Thyroid gland (tissue), 4 donors: ENCODE measurements around the gene SEMA4D. TPM values are rescaled to one million over a fixed set of nuclear protein-coding genes. Genes with fewer than 3 reads are reported as not detected.

ENCODE experiments used
- DNase-seq, 2 donors: peaks; one replicate each; pipeline ENCODE4 v3.0.0-alpha.2; 2019
- H3K27ac ChIP-seq, 3 donors: fragments of 200-600 bp; sonication (generic); 1 replicate in 2 of 3; 2 replicates in 1 of 3; pipeline ENCODE4 v1.5.1; 2016 to 2019; ENCODE audit warnings: mild to moderate bottlenecking in 1 of 3, moderate library complexity in 1 of 3
- H3K27me3 ChIP-seq: fragments of 200-600 bp; sonication (generic); one replicate; pipeline ENCODE4 v1.5.1; 2019
- H3K36me3 ChIP-seq, 2 donors: fragments of 200-600 bp; sonication (generic); one replicate each; pipeline ENCODE4 v1.5.1; 2016 to 2019
- H3K4me1 ChIP-seq, 2 donors: fragments of 200-600 bp; sonication (generic); one replicate each; pipeline ENCODE4 v1.5.1; 2017 to 2019
- H3K4me3 ChIP-seq, 3 donors: fragments of 200-600 bp; sonication (generic); replicated peaks in 1 of 3; 1 replicate in 2 of 3; 2 replicates in 1 of 3; pipeline ENCODE4 v1.5.1; 2016; ENCODE audit warnings: mild to moderate bottlenecking in 1 of 3
- H3K9me3 ChIP-seq: fragments of 200-600 bp; sonication (generic); one replicate; pipeline ENCODE4 v1.5.1; 2017
- CTCF ChIP-seq, 6 experiments: fragments of 200-600 bp in 3 of 6; fragments of 450-650 bp in 3 of 6; sonication (generic) in 3 of 6; IDR thresholded peaks; one replicate each; pipeline ENCODE4 v1.5.1; 2016 to 2019; ENCODE audit warnings: antibody characterized with exemption in 6 of 6, mild to moderate bottlenecking in 2 of 6, inconsistent platforms in 1 of 6, moderate library complexity in 1 of 6
- POLR2A ChIP-seq, 2 donors: fragments of 450-650 bp; IDR thresholded peaks; one replicate each; pipeline ENCODE4 v1.6.1; 2017; ENCODE audit warnings: antibody characterized with exemption in 2 of 2, mild to moderate bottlenecking in 2 of 2, moderate library complexity in 1 of 2
- WGBS, 2 donors: methylation state at CpG; one replicate each; pipeline ENCODE4 v1.1.5; 2017; 5-methylcytosine and 5-hydroxymethylcytosine counted together
- intact Hi-C: fragments of 100-400 bp; cut with DNase I; formaldehyde crosslinking; loops from one replicate; pipeline ENCODE4 v1.15.1; 2023
- total RNA-seq, 4 donors: library from RNA; depleted of rRNA; stranded (reverse); fragments of >200 nt; gene quantifications; one replicate each; pipeline ENCODE4 v1.2.3, GENCODE V29; 2016

SEMA4D gene
- total RNA-seq, 4 donors from 2014 or later = 19.9 to 29.6 (median 28.9) TPM

GRCh38 chr9:89450213-89450612, 47.7 kb downstream of the SEMA4D start:
- TF ChIP-seq POLR2A (IDR thresholded peaks at IDR 0.05) (no peak), CTCF (IDR thresholded peaks at IDR 0.05) (no peak)
- peaks cover 6 to 31% of the 10 kb centered on the region in 2 donors for H3K4me1 ChIP-seq
- peaks cover 0 to 3% of the 10 kb centered on the region in 2 donors for H3K36me3 ChIP-seq
- no peaks in the 10 kb centered on the region for H3K27me3 ChIP-seq
- intact Hi-C loops = no loop called here
- no peak overlapping the region for H3K27ac ChIP-seq
- DNase-seq = no peak
- H3K4me3 ChIP-seq = no peak overlapping the region
- 95 to 97% methylated on average over 2 of the region's 2 CpGs for WGBS, 2 donors
- H3K9me3 ChIP-seq = no peaks in the 10 kb centered on the region

- Histone ChIP-seq H3K4me3 (no peak overlapping the region), H3K27me3 (no peaks in the 10 kb centered on the region), H3K9me3 (no peaks in the 10 kb centered on the region), H3K4me1 (peaks cover 6 to 31% of the 10 kb centered on the region in 2 donors), H3K36me3 (peaks cover 0 to 3% of the 10 kb centered on the region in 2 donors), H3K27ac (peak overlapping the region in 1 of 3 donors; percentile 25)
- 79 to 81% methylated on average over 17 of the region's 17 CpGs for WGBS, 2 donors
- no peak for TF ChIP-seq POLR2A (IDR thresholded peaks at IDR 0.05)
- TF ChIP-seq CTCF (IDR thresholded peaks at IDR 0.05) = no peak
- peak; percentile 60 to 66 for DNase-seq
- intact Hi-C loops = no loop called here
Observed at GRCh38 chr9:89449261-89449671, 48.6 kb downstream of the SEMA4D start.

DNA sequence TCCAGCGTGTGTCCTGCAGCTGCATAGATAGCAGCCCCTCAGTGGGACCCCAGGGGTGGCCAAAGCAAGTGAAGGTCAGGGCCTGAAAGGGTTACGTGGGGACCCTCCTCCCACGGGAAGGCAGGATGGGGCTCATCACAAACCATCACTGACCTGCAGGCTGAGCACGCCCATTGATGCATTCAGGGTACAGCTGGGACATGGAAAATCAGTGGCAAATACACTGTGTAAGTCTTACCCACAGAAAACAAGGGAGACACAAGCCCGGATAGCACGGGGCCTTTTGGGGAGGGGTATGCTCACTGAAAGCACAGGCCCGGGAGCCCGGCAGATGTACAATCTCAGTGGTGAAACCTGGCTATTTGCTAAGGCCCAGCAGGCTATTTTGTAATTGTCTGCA, 49.1 kb downstream of the SEMA4D start:
- Histone ChIP-seq H3K36me3 (no peaks in the 10 kb centered on the region), H3K27me3 (no peaks in the 10 kb centered on the region), H3K4me3 (no peak overlapping the region), H3K27ac (peak overlapping the region in 1 of 3 donors; percentile 25), H3K4me1 (peaks cover 6 to 31% of the 10 kb centered on the region in 2 donors), H3K9me3 (no peaks in the 10 kb centered on the region)
- 66 to 75% methylated on average over 7 to 8 of the region's 8 CpGs for WGBS, 2 donors
- no peak for TF ChIP-seq CTCF (IDR thresholded peaks at IDR 0.05)
- no peak for TF ChIP-seq POLR2A (IDR thresholded peaks at IDR 0.05)
- DNase-seq = no peak
- intact Hi-C loops = no loop called here

DNA sequence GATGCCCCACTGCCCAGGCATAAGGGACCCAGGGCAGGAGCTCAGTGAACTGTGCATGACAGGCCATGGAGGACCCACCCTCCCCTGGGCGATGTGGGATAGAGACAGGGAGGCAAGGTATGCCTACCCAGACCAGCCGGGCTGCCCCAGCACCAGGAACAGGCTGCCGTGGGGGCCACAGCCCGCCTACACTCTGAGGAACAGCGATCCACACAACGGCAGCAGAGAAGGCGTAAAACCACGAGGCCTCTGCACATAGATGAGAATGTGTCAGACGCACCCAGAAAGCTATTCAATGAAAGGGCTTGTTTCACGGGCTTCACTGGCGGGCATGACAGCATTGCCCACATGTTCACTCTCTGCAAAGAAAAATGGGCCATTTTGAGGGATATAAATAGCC, 49.5 kb downstream of the SEMA4D start:
- Histone ChIP-seq H3K36me3 (no peaks in the 10 kb centered on the region), H3K4me1 (peaks cover 6 to 31% of the 10 kb centered on the region in 2 donors), H3K9me3 (no peaks in the 10 kb centered on the region), H3K27me3 (no peaks in the 10 kb centered on the region), H3K4me3 (no peak overlapping the region), H3K27ac (peak overlapping the region in 1 of 3 donors; percentile 25)
- 73 to 80% methylated on average over 7 to 11 of the region's 11 CpGs for WGBS, 2 donors
- TF ChIP-seq CTCF (IDR thresholded peaks at IDR 0.05) (no peak), POLR2A (IDR thresholded peaks at IDR 0.05) (no peak)
- DNase-seq = no peak
- intact Hi-C loops = no loop called here

GRCh38 chr9:89447416-89447815, 50.5 kb downstream of the SEMA4D start:
- H3K9me3 ChIP-seq = no peaks in the 10 kb centered on the region
- intact Hi-C loops = no loop called here
- TF ChIP-seq CTCF (IDR thresholded peaks at IDR 0.05) = no peak
- TF ChIP-seq POLR2A (IDR thresholded peaks at IDR 0.05) = no peak
- peaks cover 6 to 31% of the 10 kb centered on the region in 2 donors for H3K4me1 ChIP-seq
- 99% methylated on average over 8 of the region's 8 CpGs for WGBS, 2 donors
- H3K27me3 ChIP-seq = no peaks in the 10 kb centered on the region
- H3K36me3 ChIP-seq = no peaks in the 10 kb centered on the region
- DNase-seq = no peak
- H3K27ac ChIP-seq = no peak overlapping the region
- no peak overlapping the region for H3K4me3 ChIP-seq
